ENCODE measurements around the gene ELFN2. TPM values are rescaled to one million over a fixed set of nuclear protein-coding genes. Genes with fewer than 3 reads are reported as not detected.

Gene ELFN2
- polyA plus RNA-seq, 4 donors, result 0.07 to 0.16 TPM; not detected in 2

GRCh38 chr22:37414288-37414687 is 13.0 kb downstream of the ELFN2 start:
- Histone ChIP-seq H3K4me1 (ENCODE audit: control insufficient read depth in 3 of 3, insufficient read depth in 2 of 3, low read depth in 1 of 3, low read length in 2 of 3) (no peaks in the 10 kb centered on the region), H3K9me3 (ENCODE audit: control insufficient read depth in 2 of 2, insufficient read depth in 1 of 2, low read depth in 1 of 2, low read length in 1 of 2) (no peaks in the 10 kb centered on the region), H3K27ac (ENCODE audit: low read depth in 1 of 3, low read length in 2 of 3) (no peak overlapping the region), H3K36me3 (ENCODE audit: control insufficient read depth in 3 of 3, insufficient read depth in 2 of 3, low read depth in 1 of 3, low read length in 3 of 3) (no peaks in the 10 kb centered on the region), H3K4me3 (ENCODE audit: low read depth in 1 of 3, low read length in 3 of 3) (no peak overlapping the region), H3K27me3 (ENCODE audit: control insufficient read depth in 3 of 3, insufficient read depth in 3 of 3, low read length in 3 of 3) (peaks cover 2 to 21% (median 6%) of the 10 kb centered on the region in 3 donors)
- WGBS, 3 donors, result 82 to 89% (median 86%) methylated on average over 2 of the region's 2 CpGs
- no peak for DNase-seq
- no peak for FAIRE-seq

GRCh38 chr22:37413546-37413945 is 13.7 kb downstream of the ELFN2 start:
- FAIRE-seq, result no peak
- WGBS, 3 donors, result 88 to 91% (median 90%) methylated on average over 4 of the region's 4 CpGs

GRCh38 chr22:37412495-37413250 is 14.6 kb downstream of the ELFN2 start:
- no peak overlapping the region for H3K27ac ChIP-seq (ENCODE audit: low read depth in 1 of 3, low read length in 2 of 3)
- FAIRE-seq, result no peak
- H3K9me3 ChIP-seq (ENCODE audit: control insufficient read depth in 2 of 2, insufficient read depth in 1 of 2, low read depth in 1 of 2, low read length in 1 of 2), result no peaks in the 10 kb centered on the region
- no peaks in the 10 kb centered on the region for H3K4me1 ChIP-seq (ENCODE audit: control insufficient read depth in 3 of 3, insufficient read depth in 2 of 3, low read depth in 1 of 3, low read length in 2 of 3)
- H3K36me3 ChIP-seq (ENCODE audit: control insufficient read depth in 3 of 3, insufficient read depth in 2 of 3, low read depth in 1 of 3, low read length in 3 of 3), result no peaks in the 10 kb centered on the region
- whole genome bisulfite sequencing, 3 donors, result 56 to 70% (median 61%) methylated on average over 16 of the region's 16 CpGs
- peaks cover 0 to 11% (median 4%) of the 10 kb centered on the region in 3 donors for H3K27me3 ChIP-seq (ENCODE audit: control insufficient read depth in 3 of 3, insufficient read depth in 3 of 3, low read length in 3 of 3)
- DNase-seq, result no peak
- H3K4me3 ChIP-seq (ENCODE audit: low read depth in 1 of 3, low read length in 3 of 3), result no peak overlapping the region

More at GRCh38 chr22:37413546-37413945, 13.7 kb downstream of the ELFN2 start:
- DNase-seq, result no peak
- H3K4me1 ChIP-seq (ENCODE audit: control insufficient read depth in 3 of 3, insufficient read depth in 2 of 3, low read depth in 1 of 3, low read length in 2 of 3), result no peaks in the 10 kb centered on the region
- H3K27ac ChIP-seq (ENCODE audit: low read depth in 1 of 3, low read length in 2 of 3), result no peak overlapping the region
- peaks cover 0 to 14% (median 4%) of the 10 kb centered on the region in 3 donors for H3K27me3 ChIP-seq (ENCODE audit: control insufficient read depth in 3 of 3, insufficient read depth in 3 of 3, low read length in 3 of 3)
- no peaks in the 10 kb centered on the region for H3K9me3 ChIP-seq (ENCODE audit: control insufficient read depth in 2 of 2, insufficient read depth in 1 of 2, low read depth in 1 of 2, low read length in 1 of 2)
- no peak overlapping the region for H3K4me3 ChIP-seq (ENCODE audit: low read depth in 1 of 3, low read length in 3 of 3)
- H3K36me3 ChIP-seq (ENCODE audit: control insufficient read depth in 3 of 3, insufficient read depth in 2 of 3, low read depth in 1 of 3, low read length in 3 of 3), result no peaks in the 10 kb centered on the region

GRCh38 chr22:37411655-37412054 is 15.6 kb downstream of the ELFN2 start:
- no peak overlapping the region for H3K27ac ChIP-seq (ENCODE audit: low read depth in 1 of 3, low read length in 2 of 3)
- WGBS, 3 donors, result 66 to 85% (median 79%) methylated on average over 4 of the region's 4 CpGs
- no peaks in the 10 kb centered on the region for H3K9me3 ChIP-seq (ENCODE audit: control insufficient read depth in 2 of 2, insufficient read depth in 1 of 2, low read depth in 1 of 2, low read length in 1 of 2)
- FAIRE-seq (no peak), DNase-seq (no peak)
- peaks cover 0 to 8% (median 4%) of the 10 kb centered on the region in 3 donors for H3K27me3 ChIP-seq (ENCODE audit: control insufficient read depth in 3 of 3, insufficient read depth in 3 of 3, low read length in 3 of 3)
- peaks cover 0 to 7% (median 0%) of the 10 kb centered on the region in 3 donors for H3K4me1 ChIP-seq (ENCODE audit: control insufficient read depth in 3 of 3, insufficient read depth in 2 of 3, low read depth in 1 of 3, low read length in 2 of 3)
- no peaks in the 10 kb centered on the region for H3K36me3 ChIP-seq (ENCODE audit: control insufficient read depth in 3 of 3, insufficient read depth in 2 of 3, low read depth in 1 of 3, low read length in 3 of 3)
- H3K4me3 ChIP-seq (ENCODE audit: low read depth in 1 of 3, low read length in 3 of 3), result no peak overlapping the region

- WGBS, 3 donors, result 68 to 79% (median 78%) methylated on average over 26 to 32 of the region's 32 CpGs
- Histone ChIP-seq H3K27me3 (ENCODE audit: control insufficient read depth in 3 of 3, insufficient read depth in 3 of 3, low read length in 3 of 3) (peaks cover 0 to 4% (median 0%) of the 10 kb centered on the region in 3 donors), H3K36me3 (ENCODE audit: control insufficient read depth in 3 of 3, insufficient read depth in 2 of 3, low read depth in 1 of 3, low read length in 3 of 3) (no peaks in the 10 kb centered on the region), H3K4me1 (ENCODE audit: control insufficient read depth in 3 of 3, insufficient read depth in 2 of 3, low read depth in 1 of 3, low read length in 2 of 3) (peaks cover 0 to 9% (median 0%) of the 10 kb centered on the region in 3 donors), H3K27ac (ENCODE audit: low read depth in 1 of 3, low read length in 2 of 3) (no peak overlapping the region), H3K9me3 (ENCODE audit: control insufficient read depth in 2 of 2, insufficient read depth in 1 of 2, low read depth in 1 of 2, low read length in 1 of 2) (no peaks in the 10 kb centered on the region), H3K4me3 (ENCODE audit: low read depth in 1 of 3, low read length in 3 of 3) (no peak overlapping the region)
- no peak for FAIRE-seq
- DNase-seq, result no peak
Observed at GRCh38 chr22:37410174-37411055, 16.9 kb downstream of the ELFN2 start.

- H3K4me3 ChIP-seq (ENCODE audit: low read depth in 1 of 3, low read length in 3 of 3), result no peak overlapping the region
- WGBS, 3 donors, result 81 to 84% (median 84%) methylated on average over 13 of the region's 13 CpGs
- no peaks in the 10 kb centered on the region for H3K9me3 ChIP-seq (ENCODE audit: control insufficient read depth in 2 of 2, insufficient read depth in 1 of 2, low read depth in 1 of 2, low read length in 1 of 2)
- H3K4me1 ChIP-seq (ENCODE audit: control insufficient read depth in 3 of 3, insufficient read depth in 2 of 3, low read depth in 1 of 3, low read length in 2 of 3), result peaks cover 0 to 9% (median 0%) of the 10 kb centered on the region in 3 donors
- H3K36me3 ChIP-seq (ENCODE audit: control insufficient read depth in 3 of 3, insufficient read depth in 2 of 3, low read depth in 1 of 3, low read length in 3 of 3), result no peaks in the 10 kb centered on the region
- no peak overlapping the region for H3K27ac ChIP-seq (ENCODE audit: low read depth in 1 of 3, low read length in 2 of 3)
- H3K27me3 ChIP-seq (ENCODE audit: control insufficient read depth in 3 of 3, insufficient read depth in 3 of 3, low read length in 3 of 3), result peaks cover 0 to 4% (median 0%) of the 10 kb centered on the region in 3 donors
- no peak for FAIRE-seq
- no peak for DNase-seq
Observed at GRCh38 chr22:37409459-37410050, 17.7 kb downstream of the ELFN2 start.

GRCh38 chr22:37409031-37409430 is 18.2 kb downstream of the ELFN2 start:
- no peak for DNase-seq
- H3K36me3 ChIP-seq (ENCODE audit: control insufficient read depth in 3 of 3, insufficient read depth in 2 of 3, low read depth in 1 of 3, low read length in 3 of 3), result no peaks in the 10 kb centered on the region
- no peaks in the 10 kb centered on the region for H3K27me3 ChIP-seq (ENCODE audit: control insufficient read depth in 3 of 3, insufficient read depth in 3 of 3, low read length in 3 of 3)
- no peak for FAIRE-seq
- peaks cover 0 to 9% (median 0%) of the 10 kb centered on the region in 3 donors for H3K4me1 ChIP-seq (ENCODE audit: control insufficient read depth in 3 of 3, insufficient read depth in 2 of 3, low read depth in 1 of 3, low read length in 2 of 3)
- WGBS, 3 donors, result 78 to 88% (median 78%) methylated on average over 8 of the region's 8 CpGs
- no peaks in the 10 kb centered on the region for H3K9me3 ChIP-seq (ENCODE audit: control insufficient read depth in 2 of 2, insufficient read depth in 1 of 2, low read depth in 1 of 2, low read length in 1 of 2)
- H3K4me3 ChIP-seq (ENCODE audit: low read depth in 1 of 3, low read length in 3 of 3), result no peak overlapping the region
- H3K27ac ChIP-seq (ENCODE audit: low read depth in 1 of 3, low read length in 2 of 3), result no peak overlapping the region

GRCh38 chr22:37407856-37408255 is 19.4 kb downstream of the ELFN2 start:
- no peak overlapping the region for H3K4me3 ChIP-seq (ENCODE audit: low read depth in 1 of 3, low read length in 3 of 3)
- DNase-seq, result no peak
- no peaks in the 10 kb centered on the region for H3K36me3 ChIP-seq (ENCODE audit: control insufficient read depth in 3 of 3, insufficient read depth in 2 of 3, low read depth in 1 of 3, low read length in 3 of 3)
- peaks cover 0 to 9% (median 0%) of the 10 kb centered on the region in 3 donors for H3K4me1 ChIP-seq (ENCODE audit: control insufficient read depth in 3 of 3, insufficient read depth in 2 of 3, low read depth in 1 of 3, low read length in 2 of 3)
- no peaks in the 10 kb centered on the region for H3K27me3 ChIP-seq (ENCODE audit: control insufficient read depth in 3 of 3, insufficient read depth in 3 of 3, low read length in 3 of 3)
- no peaks in the 10 kb centered on the region for H3K9me3 ChIP-seq (ENCODE audit: control insufficient read depth in 2 of 2, insufficient read depth in 1 of 2, low read depth in 1 of 2, low read length in 1 of 2)
- FAIRE-seq, result no peak
- WGBS, 3 donors, result 63 to 68% (median 67%) methylated on average over 8 of the region's 8 CpGs
- H3K27ac ChIP-seq (ENCODE audit: low read depth in 1 of 3, low read length in 2 of 3), result no peak overlapping the region
